Measurements from ENCODE around the gene KRTAP4-16. TPM values are rescaled to one million over a fixed set of nuclear protein-coding genes. Genes with fewer than 3 reads are reported as not detected.

Gene KRTAP4-16
- total RNA-seq, 1 experiment from 2014 or later: not detected

DNA sequence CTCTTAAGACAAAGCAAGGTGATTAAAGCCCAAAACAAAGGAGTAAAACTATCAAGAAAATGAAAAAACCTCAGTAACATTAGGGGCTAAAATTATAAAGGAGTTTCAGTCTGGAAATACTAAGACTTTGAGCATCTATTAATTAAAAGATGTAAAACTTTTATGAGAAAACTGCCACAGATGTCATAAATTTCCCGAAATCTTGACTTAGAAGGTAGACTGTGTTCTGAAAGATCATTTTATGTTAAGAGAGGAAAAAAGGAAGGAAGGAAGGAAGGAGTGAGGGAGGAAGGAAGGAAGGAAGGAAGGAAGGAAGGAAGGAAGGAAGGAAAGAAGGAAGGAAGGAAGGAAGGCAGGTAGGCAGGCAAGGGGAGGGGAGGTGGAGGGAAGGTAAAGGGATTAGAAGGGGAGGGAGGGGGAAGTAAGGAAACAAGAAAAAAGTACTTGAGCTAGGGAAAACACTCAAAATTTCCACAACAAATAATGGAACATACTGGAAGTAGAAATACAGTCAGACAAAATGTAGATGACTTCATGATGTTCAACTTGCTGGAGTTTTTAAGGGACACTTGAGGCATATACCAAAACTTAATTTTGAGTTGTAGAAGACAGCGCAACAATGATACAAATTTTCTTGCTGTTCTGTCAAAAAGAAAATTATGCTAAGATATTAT, 45.7 kb upstream of the KRTAP4-16 start:
- Mint-ChIP-seq H3K27me3 (ENCODE audit: unreplicated experiment) (no peaks in the 10 kb centered on the region), H3K27ac (ENCODE audit: unreplicated experiment) (no peak overlapping the region), H3K4me3 (ENCODE audit: low read depth, unreplicated experiment) (no peak overlapping the region), H3K9me3 (ENCODE audit: low read depth, unreplicated experiment) (peaks cover 7% of the 10 kb centered on the region), H3K4me1 (ENCODE audit: low read depth, unreplicated experiment) (peaks cover 6% of the 10 kb centered on the region), H3K36me3 (ENCODE audit: insufficient read depth, unreplicated experiment) (no peaks in the 10 kb centered on the region)
- intact Hi-C loops (cut with micrococcal nuclease; ENCODE audit: unreplicated experiment): no loop called here
- CTCF ChIA-PET: no interaction called here
- BruUV-seq (replicated peaks): no TSS peak
- no peak for DNase-seq
- TF ChIP-seq, protein P1, sequence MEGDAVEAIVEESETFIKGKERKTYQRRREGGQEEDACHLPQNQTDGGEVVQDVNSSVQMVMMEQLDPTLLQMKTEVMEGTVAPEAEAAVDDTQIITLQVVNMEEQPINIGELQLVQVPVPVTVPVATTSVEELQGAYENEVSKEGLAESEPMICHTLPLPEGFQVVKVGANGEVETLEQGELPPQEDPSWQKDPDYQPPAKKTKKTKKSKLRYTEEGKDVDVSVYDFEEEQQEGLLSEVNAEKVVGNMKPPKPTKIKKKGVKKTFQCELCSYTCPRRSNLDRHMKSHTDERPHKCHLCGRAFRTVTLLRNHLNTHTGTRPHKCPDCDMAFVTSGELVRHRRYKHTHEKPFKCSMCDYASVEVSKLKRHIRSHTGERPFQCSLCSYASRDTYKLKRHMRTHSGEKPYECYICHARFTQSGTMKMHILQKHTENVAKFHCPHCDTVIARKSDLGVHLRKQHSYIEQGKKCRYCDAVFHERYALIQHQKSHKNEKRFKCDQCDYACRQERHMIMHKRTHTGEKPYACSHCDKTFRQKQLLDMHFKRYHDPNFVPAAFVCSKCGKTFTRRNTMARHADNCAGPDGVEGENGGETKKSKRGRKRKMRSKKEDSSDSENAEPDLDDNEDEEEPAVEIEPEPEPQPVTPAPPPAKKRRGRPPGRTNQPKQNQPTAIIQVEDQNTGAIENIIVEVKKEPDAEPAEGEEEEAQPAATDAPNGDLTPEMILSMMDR (IDR thresholded peaks at IDR 0.05; ENCODE audit: unreplicated experiment): no peak

DNA sequence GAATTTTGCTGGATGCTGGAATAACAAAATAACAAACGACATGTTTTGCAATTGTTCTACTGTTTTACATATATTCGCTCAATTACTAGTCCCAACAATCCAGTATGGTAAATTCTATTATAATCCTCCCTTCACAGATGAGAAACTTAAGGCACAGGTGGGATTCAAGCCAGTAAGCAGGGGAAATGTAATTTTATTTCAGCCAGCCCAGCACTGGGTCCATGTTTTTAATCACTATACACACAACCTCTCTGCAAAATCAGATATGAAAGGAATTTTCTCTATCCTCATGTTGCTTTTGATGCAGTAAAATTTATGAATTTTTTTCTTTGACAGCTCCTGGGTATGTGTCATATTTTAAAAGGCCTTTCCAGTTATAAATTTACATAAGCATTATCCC, 43.3 kb upstream of the KRTAP4-16 start:
- Mint-ChIP-seq H3K27ac (ENCODE audit: unreplicated experiment) (no peak overlapping the region), H3K4me3 (ENCODE audit: low read depth, unreplicated experiment) (no peak overlapping the region), H3K4me1 (ENCODE audit: low read depth, unreplicated experiment) (peaks cover 28% of the 10 kb centered on the region), H3K9me3 (ENCODE audit: low read depth, unreplicated experiment) (peaks cover 13% of the 10 kb centered on the region), H3K27me3 (ENCODE audit: unreplicated experiment) (no peaks in the 10 kb centered on the region), H3K36me3 (ENCODE audit: insufficient read depth, unreplicated experiment) (peaks cover 6% of the 10 kb centered on the region)
- no TSS peak for BruUV-seq (replicated peaks)
- intact Hi-C loops (cut with micrococcal nuclease; ENCODE audit: unreplicated experiment): no loop called here
- no peak for DNase-seq
- TF ChIP-seq, protein P1 (IDR thresholded peaks at IDR 0.05; ENCODE audit: unreplicated experiment): no peak
- CTCF ChIA-PET: no interaction called here

DNA sequence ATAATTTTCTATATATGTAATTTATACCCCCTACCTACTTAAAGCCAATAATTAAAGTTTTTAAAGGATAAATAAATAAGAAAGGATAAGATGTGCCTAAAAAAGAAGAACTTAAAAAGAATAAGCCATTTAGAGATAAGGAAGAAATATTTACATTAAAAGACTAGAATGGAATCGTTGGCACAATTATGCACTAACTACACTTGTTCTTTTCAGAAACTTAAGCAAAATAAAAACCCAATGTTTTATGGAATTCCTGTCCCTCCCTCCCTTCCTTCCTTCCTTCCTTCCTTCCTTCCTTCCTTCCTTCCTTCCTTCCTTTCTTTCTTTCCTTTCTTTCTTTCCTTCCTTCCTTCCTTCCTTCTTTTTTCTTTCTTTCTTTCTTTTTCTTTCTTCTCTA, 42.8 kb upstream of the KRTAP4-16 start:
- Mint-ChIP-seq H3K4me3 (ENCODE audit: low read depth, unreplicated experiment) (no peak overlapping the region), H3K4me1 (ENCODE audit: low read depth, unreplicated experiment) (peaks cover 32% of the 10 kb centered on the region), H3K27me3 (ENCODE audit: unreplicated experiment) (no peaks in the 10 kb centered on the region), H3K27ac (ENCODE audit: unreplicated experiment) (no peak overlapping the region), H3K36me3 (ENCODE audit: insufficient read depth, unreplicated experiment) (peaks cover 8% of the 10 kb centered on the region), H3K9me3 (ENCODE audit: low read depth, unreplicated experiment) (peaks cover 13% of the 10 kb centered on the region)
- no peak for DNase-seq
- intact Hi-C loops (cut with micrococcal nuclease; ENCODE audit: unreplicated experiment): no loop called here
- CTCF ChIA-PET: no interaction called here
- no TSS peak for BruUV-seq (replicated peaks)
- TF ChIP-seq, protein P1 (IDR thresholded peaks at IDR 0.05; ENCODE audit: unreplicated experiment): no peak

DNA sequence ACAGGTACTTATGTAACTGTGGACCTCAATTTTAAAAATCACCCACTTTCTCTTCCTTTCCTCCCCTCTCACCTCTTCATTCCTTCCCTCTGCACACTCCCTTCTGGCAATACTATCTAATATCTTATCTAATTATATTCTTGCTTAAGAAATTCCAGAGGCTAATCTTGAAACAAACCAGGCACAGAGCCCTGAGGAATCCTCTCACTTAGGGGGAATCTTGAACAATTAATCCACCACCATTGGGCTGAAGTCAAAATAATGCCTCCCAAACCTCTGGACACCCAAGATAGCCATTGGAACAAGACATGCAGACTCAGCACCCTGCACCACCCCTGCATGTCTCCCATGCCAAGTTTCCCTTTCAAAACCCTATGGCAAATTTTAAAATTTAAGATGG, 39.4 kb upstream of the KRTAP4-16 start:
- peaks cover 32% of the 10 kb centered on the region for H3K4me1 Mint-ChIP-seq (ENCODE audit: low read depth, unreplicated experiment)
- BruUV-seq (replicated peaks): no TSS peak

More for the DNA sequence above, 39.4 kb upstream of the KRTAP4-16 start:
- intact Hi-C loops (cut with micrococcal nuclease; ENCODE audit: unreplicated experiment): no loop called here
- CTCF ChIA-PET: interaction anchor here (1.1 to 1.2 kb wide), 2 partner anchors 9 to 407 kb away, joined by 4 to 8 read pairs; no protein-coding TSS in a partner anchor
- peaks cover 13% of the 10 kb centered on the region for H3K36me3 Mint-ChIP-seq (ENCODE audit: insufficient read depth, unreplicated experiment)
- no peak overlapping the region for H3K4me3 Mint-ChIP-seq (ENCODE audit: low read depth, unreplicated experiment)
- TF ChIP-seq, protein P1 (IDR thresholded peaks at IDR 0.05; ENCODE audit: unreplicated experiment): no peak
- DNase-seq: no peak
- H3K27me3 Mint-ChIP-seq (ENCODE audit: unreplicated experiment): no peaks in the 10 kb centered on the region
- peak overlapping the region; percentile 84 for H3K27ac Mint-ChIP-seq (ENCODE audit: unreplicated experiment)
- peaks cover 24% of the 10 kb centered on the region for H3K9me3 Mint-ChIP-seq (ENCODE audit: low read depth, unreplicated experiment)

Data from Calu3 (cell line).